Measurements from ENCODE around the gene RPA3. TPM values are rescaled to one million over a fixed set of nuclear protein-coding genes. Genes with fewer than 3 reads are reported as not detected.

The RPA3 gene
- total RNA-seq, 1 experiment from 2014 or later = 87.5 TPM

DNA sequence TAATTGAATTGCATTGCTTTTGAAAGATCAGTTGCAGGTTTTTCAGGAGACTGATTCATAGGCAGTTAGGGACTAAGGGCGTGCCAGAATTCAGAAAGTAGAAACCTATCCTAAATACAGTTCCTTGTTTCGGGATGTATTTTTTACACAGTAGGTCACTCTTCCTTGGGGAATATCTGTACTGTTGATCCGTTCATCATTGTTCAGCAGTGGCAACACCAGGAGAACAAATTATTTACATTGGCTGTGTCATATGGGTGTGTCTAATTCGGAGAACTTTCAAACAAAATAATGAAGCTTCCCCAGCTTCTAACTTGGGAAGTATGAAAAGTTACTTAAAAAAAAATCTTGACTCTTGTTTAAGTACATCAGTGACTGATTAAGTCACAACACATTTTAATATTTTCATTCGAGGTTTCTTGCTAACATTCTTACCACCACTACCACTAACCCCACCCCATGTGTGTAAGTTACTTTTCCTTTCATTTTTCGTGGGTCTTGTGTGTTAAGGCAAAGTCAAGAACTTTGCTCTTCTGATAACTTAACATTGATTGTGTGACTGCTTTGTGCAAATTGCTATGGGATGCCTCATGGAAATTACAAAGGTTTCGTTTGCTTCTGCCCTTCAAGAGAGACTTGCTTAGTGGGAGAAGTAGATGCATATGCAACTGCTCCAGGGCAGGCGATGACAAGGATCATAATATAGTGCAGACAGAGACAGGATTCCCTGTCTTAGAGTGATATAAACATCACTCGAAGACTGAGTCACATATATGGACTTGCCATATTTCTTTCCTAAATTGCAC lies 43.8 kb upstream of the RPA3 start (continued):
- TF ChIP-seq, protein P1, sequence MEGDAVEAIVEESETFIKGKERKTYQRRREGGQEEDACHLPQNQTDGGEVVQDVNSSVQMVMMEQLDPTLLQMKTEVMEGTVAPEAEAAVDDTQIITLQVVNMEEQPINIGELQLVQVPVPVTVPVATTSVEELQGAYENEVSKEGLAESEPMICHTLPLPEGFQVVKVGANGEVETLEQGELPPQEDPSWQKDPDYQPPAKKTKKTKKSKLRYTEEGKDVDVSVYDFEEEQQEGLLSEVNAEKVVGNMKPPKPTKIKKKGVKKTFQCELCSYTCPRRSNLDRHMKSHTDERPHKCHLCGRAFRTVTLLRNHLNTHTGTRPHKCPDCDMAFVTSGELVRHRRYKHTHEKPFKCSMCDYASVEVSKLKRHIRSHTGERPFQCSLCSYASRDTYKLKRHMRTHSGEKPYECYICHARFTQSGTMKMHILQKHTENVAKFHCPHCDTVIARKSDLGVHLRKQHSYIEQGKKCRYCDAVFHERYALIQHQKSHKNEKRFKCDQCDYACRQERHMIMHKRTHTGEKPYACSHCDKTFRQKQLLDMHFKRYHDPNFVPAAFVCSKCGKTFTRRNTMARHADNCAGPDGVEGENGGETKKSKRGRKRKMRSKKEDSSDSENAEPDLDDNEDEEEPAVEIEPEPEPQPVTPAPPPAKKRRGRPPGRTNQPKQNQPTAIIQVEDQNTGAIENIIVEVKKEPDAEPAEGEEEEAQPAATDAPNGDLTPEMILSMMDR (IDR thresholded peaks at IDR 0.05 in 2 of 3, conservative IDR thresholded peaks at IDR 0.05 in 1 of 3; ENCODE audit: borderline replicate concordance in 1 of 3, insufficient read depth in 1 of 3, low read depth in 2 of 3, low read length in 2 of 3) = no peak
- TF ChIP-seq, protein P2, sequence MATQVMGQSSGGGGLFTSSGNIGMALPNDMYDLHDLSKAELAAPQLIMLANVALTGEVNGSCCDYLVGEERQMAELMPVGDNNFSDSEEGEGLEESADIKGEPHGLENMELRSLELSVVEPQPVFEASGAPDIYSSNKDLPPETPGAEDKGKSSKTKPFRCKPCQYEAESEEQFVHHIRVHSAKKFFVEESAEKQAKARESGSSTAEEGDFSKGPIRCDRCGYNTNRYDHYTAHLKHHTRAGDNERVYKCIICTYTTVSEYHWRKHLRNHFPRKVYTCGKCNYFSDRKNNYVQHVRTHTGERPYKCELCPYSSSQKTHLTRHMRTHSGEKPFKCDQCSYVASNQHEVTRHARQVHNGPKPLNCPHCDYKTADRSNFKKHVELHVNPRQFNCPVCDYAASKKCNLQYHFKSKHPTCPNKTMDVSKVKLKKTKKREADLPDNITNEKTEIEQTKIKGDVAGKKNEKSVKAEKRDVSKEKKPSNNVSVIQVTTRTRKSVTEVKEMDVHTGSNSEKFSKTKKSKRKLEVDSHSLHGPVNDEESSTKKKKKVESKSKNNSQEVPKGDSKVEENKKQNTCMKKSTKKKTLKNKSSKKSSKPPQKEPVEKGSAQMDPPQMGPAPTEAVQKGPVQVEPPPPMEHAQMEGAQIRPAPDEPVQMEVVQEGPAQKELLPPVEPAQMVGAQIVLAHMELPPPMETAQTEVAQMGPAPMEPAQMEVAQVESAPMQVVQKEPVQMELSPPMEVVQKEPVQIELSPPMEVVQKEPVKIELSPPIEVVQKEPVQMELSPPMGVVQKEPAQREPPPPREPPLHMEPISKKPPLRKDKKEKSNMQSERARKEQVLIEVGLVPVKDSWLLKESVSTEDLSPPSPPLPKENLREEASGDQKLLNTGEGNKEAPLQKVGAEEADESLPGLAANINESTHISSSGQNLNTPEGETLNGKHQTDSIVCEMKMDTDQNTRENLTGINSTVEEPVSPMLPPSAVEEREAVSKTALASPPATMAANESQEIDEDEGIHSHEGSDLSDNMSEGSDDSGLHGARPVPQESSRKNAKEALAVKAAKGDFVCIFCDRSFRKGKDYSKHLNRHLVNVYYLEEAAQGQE (IDR thresholded peaks at IDR 0.05; ENCODE audit: low read depth) = no peak
- TF ChIP-seq JUND (IDR thresholded peaks at IDR 0.05) = no peak
- TF ChIP-seq, protein P3, sequence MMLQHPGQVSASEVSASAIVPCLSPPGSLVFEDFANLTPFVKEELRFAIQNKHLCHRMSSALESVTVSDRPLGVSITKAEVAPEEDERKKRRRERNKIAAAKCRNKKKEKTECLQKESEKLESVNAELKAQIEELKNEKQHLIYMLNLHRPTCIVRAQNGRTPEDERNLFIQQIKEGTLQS (IDR thresholded peaks at IDR 0.05) = no peak

DNA sequence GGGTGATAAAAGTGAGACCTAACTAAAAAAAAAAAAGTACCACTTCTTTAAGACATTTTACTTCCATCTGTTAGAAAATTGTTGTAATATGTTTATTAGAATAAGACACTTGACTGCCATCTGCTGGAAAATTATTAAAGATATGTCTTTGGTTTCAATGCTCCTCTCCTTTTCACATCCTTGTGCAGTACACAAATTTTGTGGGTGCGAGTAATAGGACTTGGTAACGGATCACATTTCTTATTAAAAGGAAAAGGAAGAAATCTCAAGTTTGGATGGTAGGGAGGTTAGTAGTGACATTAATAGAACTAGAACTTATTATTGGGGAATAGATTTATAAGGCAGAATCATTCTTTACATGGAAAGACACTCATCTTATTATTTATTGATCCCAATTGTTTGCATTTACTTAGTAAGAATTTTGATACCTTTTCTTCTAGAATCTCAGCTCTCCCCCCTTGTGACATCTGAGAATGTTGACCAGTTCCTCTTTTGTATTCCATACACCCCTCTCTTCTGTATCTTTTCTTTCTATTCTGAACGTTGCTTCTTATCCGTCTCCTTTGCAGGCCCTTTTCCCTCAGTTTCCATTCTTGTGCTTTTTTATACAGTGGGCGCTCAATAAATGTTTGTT lies 43.0 kb upstream of the RPA3 start:
- intact Hi-C loops (cut with micrococcal nuclease) = loop anchor here (1.0 to 10.0 kb wide), 5 partner anchors 81 to 536 kb away; no protein-coding TSS in a partner anchor
- BruUV-seq (replicated peaks) = no TSS peak
- Histone ChIP-seq H2AFZ (ENCODE audit: low read depth, low read length, poor library complexity, severe bottlenecking) (no peak overlapping the region), H3K27me3 (ENCODE audit: insufficient read depth, low read length) (no peaks in the 10 kb centered on the region), H3K27ac (ENCODE audit: low read depth, low read length) (no peak overlapping the region), H3K4me1 (ENCODE audit: control insufficient read depth in 1 of 2, insufficient read depth in 2 of 2, low read length in 2 of 2) (no peaks in the 10 kb centered on the region), H3K9me3 (ENCODE audit: control insufficient read depth in 1 of 2, insufficient read depth in 1 of 2, low read depth in 1 of 2, low read length in 2 of 2) (no peaks in the 10 kb centered on the region), H3K4me2 (ENCODE audit: low read length) (no peak overlapping the region), H3K36me3 (ENCODE audit: control insufficient read depth in 1 of 2, insufficient read depth in 2 of 2, low read length in 2 of 2) (no peaks in the 10 kb centered on the region), H3K9me2 (ENCODE audit: insufficient read depth) (no peaks in the 10 kb centered on the region), H3K4me3 (replicated peaks in 1 of 2; ENCODE audit: low read depth in 1 of 2, low read length in 2 of 2) (no peak overlapping the region), H3K9ac (ENCODE audit: low read length) (no peak overlapping the region), H4K20me1 (ENCODE audit: insufficient read depth) (no peaks in the 10 kb centered on the region), H3K79me2 (ENCODE audit: insufficient read depth, low read length) (no peaks in the 10 kb centered on the region)
- TF ChIP-seq RAD21 (IDR thresholded peaks at IDR 0.05; ENCODE audit: low read depth) (peak; percentile 62), ZNF274 (IDR thresholded peaks at IDR 0.05; ENCODE audit: low read depth, low read length) (no peak)
- TF ChIP-seq, protein P1 (IDR thresholded peaks at IDR 0.05 in 2 of 3, conservative IDR thresholded peaks at IDR 0.05 in 1 of 3; ENCODE audit: borderline replicate concordance in 1 of 3, insufficient read depth in 1 of 3, low read depth in 2 of 3, low read length in 2 of 3) = peak; percentile 19 to 47 (median 40); a peak in 4 of 6 replicates
- TF ChIP-seq, protein P4, sequence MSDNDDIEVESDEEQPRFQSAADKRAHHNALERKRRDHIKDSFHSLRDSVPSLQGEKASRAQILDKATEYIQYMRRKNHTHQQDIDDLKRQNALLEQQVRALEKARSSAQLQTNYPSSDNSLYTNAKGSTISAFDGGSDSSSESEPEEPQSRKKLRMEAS (IDR thresholded peaks at IDR 0.05) = no peak
- ATAC-seq (peak; percentile 60; the same call in 1 of the 2 replicates), DNase-seq (ENCODE audit: low read depth, low spot score) (peak; percentile 26)
- CTCF ChIA-PET = interaction anchor here (0.6 to 2.0 kb wide), 3 partner anchors 80 to 337 kb away, joined by 3 to 11 read pairs (median 6); no protein-coding TSS in a partner anchor
- POLR2A ChIA-PET = no interaction called here
- RAD21 ChIA-PET (ENCODE audit: low non-redundant PET in 1 of 2, low total read pairs in 2 of 2, uncharacterized antibody in 2 of 2, unreplicated experiment in 2 of 2) = no interaction called here

All from HCT116 (cell line).